C4-2B (cell line): ENCODE data around the gene DQX1.

ENCODE experiments used
- CTCF ChIP-seq: fragments of 450-650 bp; conservative IDR thresholded peaks from 2 replicates; pipeline ENCODE4 v1.5.1; 2017; ENCODE audit warnings: mild to moderate bottlenecking
- ZFX ChIP-seq: fragments of 450-650 bp; IDR thresholded peaks from 2 replicates; pipeline ENCODE4 v1.6.1; 2017

GRCh38 chr2:74513605-74514367 is 12.2 kb downstream of the DQX1 start:
- TF ChIP-seq CTCF: no peak
- TF ChIP-seq ZFX: no peak
